ENCODE data around the gene LUC7L.
A peak's percentile ranks its signal among the peaks of the same experiment; 100 is the strongest.
"Not testable (repeated sequence)": the region's sequence is repeated elsewhere in the genome, so short reads cannot be mapped to it uniquely, and the experiment has no call there.

Gene LUC7L

DNA sequence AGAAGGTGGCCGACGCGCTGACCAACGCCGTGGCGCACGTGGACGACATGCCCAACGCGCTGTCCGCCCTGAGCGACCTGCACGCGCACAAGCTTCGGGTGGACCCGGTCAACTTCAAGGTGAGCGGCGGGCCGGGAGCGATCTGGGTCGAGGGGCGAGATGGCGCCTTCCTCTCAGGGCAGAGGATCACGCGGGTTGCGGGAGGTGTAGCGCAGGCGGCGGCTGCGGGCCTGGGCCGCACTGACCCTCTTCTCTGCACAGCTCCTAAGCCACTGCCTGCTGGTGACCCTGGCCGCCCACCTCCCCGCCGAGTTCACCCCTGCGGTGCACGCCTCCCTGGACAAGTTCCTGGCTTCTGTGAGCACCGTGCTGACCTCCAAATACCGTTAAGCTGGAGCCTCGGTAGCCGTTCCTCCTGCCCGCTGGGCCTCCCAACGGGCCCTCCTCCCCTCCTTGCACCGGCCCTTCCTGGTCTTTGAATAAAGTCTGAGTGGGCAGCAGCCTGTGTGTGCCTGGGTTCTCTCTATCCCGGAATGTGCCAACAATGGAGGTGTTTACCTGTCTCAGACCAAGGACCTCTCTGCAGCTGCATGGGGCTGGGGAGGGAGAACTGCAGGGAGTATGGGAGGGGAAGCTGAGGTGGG is 55.9 kb downstream of the LUC7L start:
- not testable (repeated sequence) for H3K4me3 ChIP-seq (ENCODE audit: low read depth, low read length); H3K36me3 ChIP-seq (ENCODE audit: control insufficient read depth in 1 of 2, insufficient read depth in 2 of 2, low read length in 2 of 2); H3K14ac ChIP-seq (ENCODE audit: low read length); H3K9me3 ChIP-seq (ENCODE audit: insufficient read depth, low read depth, low read length); H4K8ac ChIP-seq (ENCODE audit: low read depth, low read length); H2BK5ac ChIP-seq (ENCODE audit: low read depth, low read length, poor library complexity); H3K4ac ChIP-seq (ENCODE audit: low read depth, low read length); H3K23ac ChIP-seq (ENCODE audit: low read length); H3K4me2 ChIP-seq (ENCODE audit: low read length); H2BK120ac ChIP-seq (ENCODE audit: insufficient read depth, low read length, poor library complexity); H3K9ac ChIP-seq (ENCODE audit: low read length); H2AFZ ChIP-seq (ENCODE audit: insufficient read depth, low read length, poor library complexity); DNase-seq; H3K27ac ChIP-seq (ENCODE audit: low read depth, low read length); H3K79me2 ChIP-seq (ENCODE audit: control insufficient read depth, insufficient read depth, low read length, poor library complexity); H2AK5ac ChIP-seq (ENCODE audit: low read length); H3K4me1 ChIP-seq (ENCODE audit: control insufficient read depth in 1 of 2, insufficient read depth in 2 of 2, low read length in 2 of 2); H2BK12ac ChIP-seq (ENCODE audit: low read length); H4K91ac ChIP-seq (ENCODE audit: low read depth, low read length); H4K12ac ChIP-seq (ENCODE audit: low read depth, low read length); H3K79me1 ChIP-seq (ENCODE audit: low read length); H3K18ac ChIP-seq (ENCODE audit: low read length)
- WGBS (ENCODE audit: extremely low coverage, insufficient coverage, insufficient read length), result no CpG with 5 or more reads among the region's 44 CpGs
- H3K27me3 ChIP-seq (ENCODE audit: insufficient read depth, low read length), result peaks cover 38% of the 10 kb centered on the region

DNA sequence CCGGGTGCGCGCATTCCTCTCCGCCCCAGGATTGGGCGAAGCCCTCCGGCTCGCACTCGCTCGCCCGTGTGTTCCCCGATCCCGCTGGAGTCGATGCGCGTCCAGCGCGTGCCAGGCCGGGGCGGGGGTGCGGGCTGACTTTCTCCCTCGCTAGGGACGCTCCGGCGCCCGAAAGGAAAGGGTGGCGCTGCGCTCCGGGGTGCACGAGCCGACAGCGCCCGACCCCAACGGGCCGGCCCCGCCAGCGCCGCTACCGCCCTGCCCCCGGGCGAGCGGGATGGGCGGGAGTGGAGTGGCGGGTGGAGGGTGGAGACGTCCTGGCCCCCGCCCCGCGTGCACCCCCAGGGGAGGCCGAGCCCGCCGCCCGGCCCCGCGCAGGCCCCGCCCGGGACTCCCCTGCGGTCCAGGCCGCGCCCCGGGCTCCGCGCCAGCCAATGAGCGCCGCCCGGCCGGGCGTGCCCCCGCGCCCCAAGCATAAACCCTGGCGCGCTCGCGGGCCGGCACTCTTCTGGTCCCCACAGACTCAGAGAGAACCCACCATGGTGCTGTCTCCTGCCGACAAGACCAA is 56.8 kb downstream of the LUC7L start, which contains the start of gene HBA2:
Gene HBA2, plus strand, starts transcription at position 503 of the 568 bp plus-strand sequence. Its CDS starts 37 bp downstream, at position 540.
- H2BK5ac ChIP-seq (ENCODE audit: low read depth, low read length, poor library complexity), result not testable (repeated sequence)
- WGBS (ENCODE audit: extremely low coverage, insufficient coverage, insufficient read length), result no CpG with 5 or more reads among the region's 74 CpGs

GRCh38 chr16:170788-171187 is 58.5 kb downstream of the LUC7L start:
- no peak overlapping the region for H2BK120ac ChIP-seq (ENCODE audit: insufficient read depth, low read length, poor library complexity)
- no CpG with 5 or more reads among the region's 1 CpG for WGBS (ENCODE audit: extremely low coverage, insufficient coverage, insufficient read length)
- H3K4me1 ChIP-seq (ENCODE audit: control insufficient read depth in 1 of 2, insufficient read depth in 2 of 2, low read length in 2 of 2), result no peaks in the 10 kb centered on the region

More for the DNA sequence above, 56.8 kb downstream of the LUC7L start, which contains the start of gene HBA2:
- H3K27me3 ChIP-seq (ENCODE audit: insufficient read depth, low read length), result peaks cover 37% of the 10 kb centered on the region
- H3K9ac ChIP-seq (ENCODE audit: low read length); H3K4ac ChIP-seq (ENCODE audit: low read depth, low read length); H3K9me3 ChIP-seq (ENCODE audit: insufficient read depth, low read depth, low read length); DNase-seq; H2AFZ ChIP-seq (ENCODE audit: insufficient read depth, low read length, poor library complexity); H3K4me1 ChIP-seq (ENCODE audit: control insufficient read depth in 1 of 2, insufficient read depth in 2 of 2, low read length in 2 of 2); H3K79me2 ChIP-seq (ENCODE audit: control insufficient read depth, insufficient read depth, low read length, poor library complexity); H4K91ac ChIP-seq (ENCODE audit: low read depth, low read length); H4K12ac ChIP-seq (ENCODE audit: low read depth, low read length); H3K4me3 ChIP-seq (ENCODE audit: low read depth, low read length); H4K8ac ChIP-seq (ENCODE audit: low read depth, low read length); H2AK5ac ChIP-seq (ENCODE audit: low read length); H3K18ac ChIP-seq (ENCODE audit: low read length); H3K36me3 ChIP-seq (ENCODE audit: control insufficient read depth in 1 of 2, insufficient read depth in 2 of 2, low read length in 2 of 2); H3K4me2 ChIP-seq (ENCODE audit: low read length); H3K23ac ChIP-seq (ENCODE audit: low read length); H3K79me1 ChIP-seq (ENCODE audit: low read length); H2BK12ac ChIP-seq (ENCODE audit: low read length); H2BK120ac ChIP-seq (ENCODE audit: insufficient read depth, low read length, poor library complexity); H3K14ac ChIP-seq (ENCODE audit: low read length); H3K27ac ChIP-seq (ENCODE audit: low read depth, low read length): not testable (repeated sequence)

DNA sequence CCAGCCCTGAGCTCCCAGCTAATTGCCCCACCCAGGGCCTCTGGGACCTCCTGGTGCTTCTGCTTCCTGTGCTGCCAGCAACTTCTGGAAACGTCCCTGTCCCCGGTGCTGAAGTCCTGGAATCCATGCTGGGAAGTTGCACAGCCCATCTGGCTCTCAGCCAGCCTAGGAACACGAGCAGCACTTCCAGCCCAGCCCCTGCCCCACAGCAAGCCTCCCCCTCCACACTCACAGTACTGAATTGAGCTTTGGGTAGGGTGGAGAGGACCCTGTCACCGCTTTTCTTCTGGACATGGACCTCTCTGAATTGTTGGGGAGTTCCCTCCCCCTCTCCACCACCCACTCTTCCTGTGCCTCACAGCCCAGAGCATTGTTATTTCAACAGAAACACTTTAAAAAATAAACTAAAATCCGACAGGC is 59.2 kb downstream of the LUC7L start:
- not testable (repeated sequence) for H2AK5ac ChIP-seq (ENCODE audit: low read length); H3K4me3 ChIP-seq (ENCODE audit: low read depth, low read length); H3K9me3 ChIP-seq (ENCODE audit: insufficient read depth, low read depth, low read length); H2BK120ac ChIP-seq (ENCODE audit: insufficient read depth, low read length, poor library complexity); H3K79me1 ChIP-seq (ENCODE audit: low read length); H3K79me2 ChIP-seq (ENCODE audit: control insufficient read depth, insufficient read depth, low read length, poor library complexity); H4K91ac ChIP-seq (ENCODE audit: low read depth, low read length); H4K8ac ChIP-seq (ENCODE audit: low read depth, low read length); H3K4ac ChIP-seq (ENCODE audit: low read depth, low read length); H3K4me2 ChIP-seq (ENCODE audit: low read length); H3K23ac ChIP-seq (ENCODE audit: low read length); H3K4me1 ChIP-seq (ENCODE audit: control insufficient read depth in 1 of 2, insufficient read depth in 2 of 2, low read length in 2 of 2); H3K9ac ChIP-seq (ENCODE audit: low read length); H2BK5ac ChIP-seq (ENCODE audit: low read depth, low read length, poor library complexity); H2BK12ac ChIP-seq (ENCODE audit: low read length); H3K18ac ChIP-seq (ENCODE audit: low read length); H2AFZ ChIP-seq (ENCODE audit: insufficient read depth, low read length, poor library complexity); H3K27ac ChIP-seq (ENCODE audit: low read depth, low read length); H4K12ac ChIP-seq (ENCODE audit: low read depth, low read length); H3K36me3 ChIP-seq (ENCODE audit: control insufficient read depth in 1 of 2, insufficient read depth in 2 of 2, low read length in 2 of 2); H3K14ac ChIP-seq (ENCODE audit: low read length)
- peak in 1 of 2 donors; percentile 12 for DNase-seq
- peaks cover 52% of the 10 kb centered on the region for H3K27me3 ChIP-seq (ENCODE audit: insufficient read depth, low read length)
- no CpG with 5 or more reads among the region's 5 CpGs for WGBS (ENCODE audit: extremely low coverage, insufficient coverage, insufficient read length)

More at GRCh38 chr16:170788-171187, 58.5 kb downstream of the LUC7L start:
- H2BK5ac ChIP-seq (ENCODE audit: low read depth, low read length, poor library complexity), result no peak overlapping the region
- H3K79me1 ChIP-seq (ENCODE audit: low read length), result no peaks in the 10 kb centered on the region
- H3K14ac ChIP-seq (ENCODE audit: low read length), result no peak overlapping the region
- no peak for DNase-seq
- no peak overlapping the region for H3K23ac ChIP-seq (ENCODE audit: low read length)
- no peak overlapping the region for H3K27ac ChIP-seq (ENCODE audit: low read depth, low read length)
- no peaks in the 10 kb centered on the region for H3K9me3 ChIP-seq (ENCODE audit: insufficient read depth, low read depth, low read length)
- no peak overlapping the region for H4K8ac ChIP-seq (ENCODE audit: low read depth, low read length)
- H3K36me3 ChIP-seq (ENCODE audit: control insufficient read depth in 1 of 2, insufficient read depth in 2 of 2, low read length in 2 of 2), result no peaks in the 10 kb centered on the region
- no peaks in the 10 kb centered on the region for H3K79me2 ChIP-seq (ENCODE audit: control insufficient read depth, insufficient read depth, low read length, poor library complexity)
- H2AFZ ChIP-seq (ENCODE audit: insufficient read depth, low read length, poor library complexity), result no peak overlapping the region
- H3K4me3 ChIP-seq (ENCODE audit: low read depth, low read length), result no peak overlapping the region
- H4K12ac ChIP-seq (ENCODE audit: low read depth, low read length), result no peak overlapping the region
- H2BK12ac ChIP-seq (ENCODE audit: low read length), result no peak overlapping the region
- H3K27me3 ChIP-seq (ENCODE audit: insufficient read depth, low read length), result peaks cover 51% of the 10 kb centered on the region
- no peak overlapping the region for H3K4ac ChIP-seq (ENCODE audit: low read depth, low read length)
- H2AK5ac ChIP-seq (ENCODE audit: low read length), result no peak overlapping the region
- no peak overlapping the region for H3K9ac ChIP-seq (ENCODE audit: low read length)
- no peak overlapping the region for H3K18ac ChIP-seq (ENCODE audit: low read length)
- H4K91ac ChIP-seq (ENCODE audit: low read depth, low read length), result no peak overlapping the region
- no peak overlapping the region for H3K4me2 ChIP-seq (ENCODE audit: low read length)
